Neural progenitor cell (in vitro differentiated cells): ENCODE measurements around the gene PLCB1. TPM values are rescaled to one million over a fixed set of nuclear protein-coding genes. Genes with fewer than 3 reads are reported as not detected.

ENCODE experiments used
- DNase-seq: peaks from one replicate; pipeline ENCODE4 v3.0.0-alpha.2; 2016; ENCODE audit warnings: low spot score
- H2AFZ ChIP-seq: fragments of 200-600 bp; sonication (generic); replicated peaks from 2 replicates; pipeline ENCODE4 v1.6.1; 2016; ENCODE audit warnings: antibody characterized with exemption
- H3F3A ChIP-seq: fragments of 200-600 bp; sonication (generic); 2 replicates; pipeline ENCODE4 v1.6.1; 2016; ENCODE audit warnings: antibody characterized with exemption, low read depth
- H3K27ac ChIP-seq: fragments of 200-600 bp; sonication (generic); 2 replicates; pipeline ENCODE4 v1.5.1; 2016; ENCODE audit warnings: mild to moderate bottlenecking
- H3K27me3 ChIP-seq: fragments of 200-600 bp; sonication (generic); 2 replicates; pipeline ENCODE4 v1.6.1; 2016; ENCODE audit warnings: mild to moderate bottlenecking, moderate library complexity
- H3K36me3 ChIP-seq: fragments of 200-600 bp; sonication (generic); 2 replicates; pipeline ENCODE4 v1.5.1; 2016
- H3K4me1 ChIP-seq: fragments of 200-600 bp; sonication (generic); 2 replicates; pipeline ENCODE4 v1.6.1; 2016; ENCODE audit warnings: mixed run types
- H3K4me2 ChIP-seq: fragments of 200-600 bp; sonication (generic); 2 replicates; pipeline ENCODE4 v1.6.1; 2016
- H3K4me3 ChIP-seq: fragments of 200-600 bp; sonication (generic); 2 replicates; pipeline ENCODE4 v1.5.1; 2016
- H3K79me2 ChIP-seq: fragments of 200-600 bp; sonication (generic); 2 replicates; pipeline ENCODE4 v1.6.1; 2016; ENCODE audit warnings: low read depth
- H3K9ac ChIP-seq: fragments of 200-600 bp; sonication (generic); 2 replicates; pipeline ENCODE4 v1.6.1; 2016
- H3K9me3 ChIP-seq: fragments of 200-600 bp; sonication (generic); 2 replicates; pipeline ENCODE4 v1.5.1; 2016; ENCODE audit warnings: low read depth
- H4K20me1 ChIP-seq: fragments of 200-600 bp; sonication (generic); 2 replicates; pipeline ENCODE4 v1.6.1; 2016; ENCODE audit warnings: low read depth
- H3K27ac Mint-ChIP-seq: 3 replicates; pipeline ENCODE4 v1.8.0; 2021; ENCODE audit warnings: mixed read lengths
- H3K27me3 Mint-ChIP-seq: 2 replicates; pipeline ENCODE4 v1.8.0; 2022; ENCODE audit warnings: low read depth, mild to moderate bottlenecking, inconsistent platforms, moderate library complexity, mixed read lengths; ENCODE audit not compliant: insufficient read depth
- H3K36me3 Mint-ChIP-seq: 3 replicates; pipeline ENCODE4 v1.8.0; 2021; ENCODE audit warnings: mixed read lengths
- H3K4me1 Mint-ChIP-seq: 3 replicates; pipeline ENCODE4 v1.8.0; 2021; ENCODE audit warnings: mixed read lengths
- H3K4me3 Mint-ChIP-seq: 3 replicates; pipeline ENCODE4 v1.8.0; 2021; ENCODE audit warnings: mild to moderate bottlenecking, moderate library complexity, mixed read lengths
- H3K9me3 Mint-ChIP-seq: 3 replicates; pipeline ENCODE4 v1.8.0; 2020; ENCODE audit warnings: mixed read lengths
- CTCF ChIP-seq: fragments of 200-600 bp; sonication (generic); IDR thresholded peaks from 2 replicates; pipeline ENCODE4 v1.5.1; 2017; ENCODE audit warnings: antibody characterized with exemption, mild to moderate bottlenecking
- EZH2 ChIP-seq: fragments of 200-600 bp; sonication (generic); IDR thresholded peaks from 2 replicates; pipeline ENCODE4 v1.6.1; 2017; ENCODE audit warnings: antibody characterized with exemption, mild to moderate bottlenecking, moderate library complexity
- EZH2phosphoT487 ChIP-seq: fragments of 200-600 bp; sonication (generic); IDR thresholded peaks from 2 replicates; pipeline ENCODE4 v1.6.1; 2017; ENCODE audit warnings: antibody characterized with exemption
- total RNA-seq: library from RNA; depleted of rRNA; stranded (reverse); fragments of >200 nt; gene quantifications from 2 replicates; pipeline ENCODE4 v1.2.3, GENCODE V29; 2015; ENCODE audit warnings: low replicate concordance

Gene PLCB1
- total RNA-seq, 1 donor from 2014 or later: 30.2 TPM

GRCh38 chr20:8917084-8917483, 785.0 kb downstream of the PLCB1 start:
- peaks cover 11% of the 10 kb centered on the region for H3K4me1 Mint-ChIP-seq
- H3K27ac Mint-ChIP-seq: no peak overlapping the region
- no peaks in the 10 kb centered on the region for H3K27me3 Mint-ChIP-seq
- H3K79me2 ChIP-seq: no peaks in the 10 kb centered on the region
- H3K4me2 ChIP-seq: no peak overlapping the region
- H3K9ac ChIP-seq: no peak overlapping the region
- H3K36me3 Mint-ChIP-seq: no peaks in the 10 kb centered on the region
- no peak for DNase-seq
- no peak overlapping the region for H3K4me3 ChIP-seq
- no peak overlapping the region for H3K27ac ChIP-seq
- peaks cover 11% of the 10 kb centered on the region for H3K4me1 ChIP-seq
- H3K9me3 ChIP-seq: no peaks in the 10 kb centered on the region
- no peak overlapping the region for H2AFZ ChIP-seq
- peaks cover 13% of the 10 kb centered on the region for H3K9me3 Mint-ChIP-seq
- no peak for TF ChIP-seq EZH2
- TF ChIP-seq EZH2phosphoT487: no peak
- TF ChIP-seq CTCF: no peak
- H3K27me3 ChIP-seq: no peaks in the 10 kb centered on the region
- no peaks in the 10 kb centered on the region for H3K36me3 ChIP-seq
- no peaks in the 10 kb centered on the region for H4K20me1 ChIP-seq
- H3K4me3 Mint-ChIP-seq: no peak overlapping the region
- no peaks in the 10 kb centered on the region for H3F3A ChIP-seq

- Mint-ChIP-seq H3K27ac (no peak overlapping the region), H3K4me1 (peaks cover 11% of the 10 kb centered on the region), H3K27me3 (no peaks in the 10 kb centered on the region), H3K4me3 (no peak overlapping the region), H3K9me3 (peaks cover 13% of the 10 kb centered on the region), H3K36me3 (no peaks in the 10 kb centered on the region)
- Histone ChIP-seq H3F3A (no peaks in the 10 kb centered on the region), H3K27ac (no peak overlapping the region), H3K9ac (no peak overlapping the region), H3K4me3 (no peak overlapping the region), H3K4me2 (no peak overlapping the region), H3K27me3 (no peaks in the 10 kb centered on the region), H3K9me3 (no peaks in the 10 kb centered on the region), H3K79me2 (no peaks in the 10 kb centered on the region), H3K36me3 (no peaks in the 10 kb centered on the region), H3K4me1 (peaks cover 11% of the 10 kb centered on the region), H2AFZ (no peak overlapping the region), H4K20me1 (no peaks in the 10 kb centered on the region)
- no peak for DNase-seq
- TF ChIP-seq EZH2 (no peak), EZH2phosphoT487 (no peak), CTCF (no peak)
Observed at GRCh38 chr20:8918145-8918544, 786.1 kb downstream of the PLCB1 start.

GRCh38 chr20:8924539-8924938, 792.5 kb downstream of the PLCB1 start:
- Mint-ChIP-seq H3K9me3 (peaks cover 5% of the 10 kb centered on the region), H3K27me3 (peaks cover 2% of the 10 kb centered on the region), H3K4me3 (no peak overlapping the region), H3K4me1 (no peaks in the 10 kb centered on the region), H3K27ac (no peak overlapping the region), H3K36me3 (no peaks in the 10 kb centered on the region)
- no peak overlapping the region for H3K9ac ChIP-seq
- H2AFZ ChIP-seq: no peak overlapping the region
- no peak overlapping the region for H3K27ac ChIP-seq
- H3K36me3 ChIP-seq: no peaks in the 10 kb centered on the region
- TF ChIP-seq EZH2 (no peak), CTCF (no peak), EZH2phosphoT487 (no peak)
- no peaks in the 10 kb centered on the region for H3K4me1 ChIP-seq
- H4K20me1 ChIP-seq: no peaks in the 10 kb centered on the region
- no peaks in the 10 kb centered on the region for H3K9me3 ChIP-seq
- no peaks in the 10 kb centered on the region for H3K27me3 ChIP-seq
- H3K4me2 ChIP-seq: no peak overlapping the region
- H3K79me2 ChIP-seq: no peaks in the 10 kb centered on the region
- H3K4me3 ChIP-seq: no peak overlapping the region
- DNase-seq: no peak
- H3F3A ChIP-seq: no peaks in the 10 kb centered on the region
